Peyer's patch (tissue), 4 donors: ENCODE measurements around the gene TAF3.

Experiments
- CTCF ChIP-seq, 6 experiments: fragments of 450-650 bp in 4 of 6; fragments of 200-600 bp in 2 of 6; sonication (generic) in 1 of 6; IDR thresholded peaks; one replicate each; pipeline ENCODE4 v1.5.1; 2017 to 2019; ENCODE audit warnings: antibody characterized with exemption in 6 of 6, mild to moderate bottlenecking in 3 of 6, moderate library complexity in 1 of 6
- POLR2A ChIP-seq, 2 donors: fragments of 450-650 bp; IDR thresholded peaks; one replicate each; pipeline ENCODE4 v1.5.1; 2017; ENCODE audit warnings: antibody characterized with exemption in 2 of 2, mild to moderate bottlenecking in 2 of 2, moderate library complexity in 2 of 2

- TF ChIP-seq CTCF (IDR thresholded peaks at IDR 0.05) (no peak), POLR2A (IDR thresholded peaks at IDR 0.05) (no peak)
These were observed 29.5 kb upstream of the TAF3 start for GRCh38 chr10:7788639-7789286.
